Activated naive CD8-positive, alpha-beta T cell treated with anti-CD3 and anti-CD28 coated beads for 36 hours (primary cell): Measurements from ENCODE around the gene VPS54. TPM values are rescaled to one million over a fixed set of nuclear protein-coding genes. Genes with fewer than 3 reads are reported as not detected.
A peak's percentile ranks its signal among the peaks of the same experiment; 100 is the strongest.

Source experiments
- DNase-seq: peaks from one replicate; pipeline ENCODE4 v3.0.0; 2021
- H3K27ac Mint-ChIP-seq: one replicate; pipeline ENCODE4 v1.8.0; 2022; ENCODE audit warnings: mild to moderate bottlenecking, moderate library complexity, mixed read lengths
- H3K27me3 Mint-ChIP-seq: one replicate; pipeline ENCODE4 v1.8.0; 2022; ENCODE audit warnings: mild to moderate bottlenecking, mixed read lengths
- H3K36me3 Mint-ChIP-seq: one replicate; pipeline ENCODE4 v1.8.0; 2021; ENCODE audit warnings: mild to moderate bottlenecking, mixed read lengths
- H3K4me1 Mint-ChIP-seq: one replicate; pipeline ENCODE4 v1.8.0; 2021; ENCODE audit warnings: mixed read lengths
- H3K4me3 Mint-ChIP-seq: one replicate; pipeline ENCODE4 v1.8.0; 2022; ENCODE audit warnings: mild to moderate bottlenecking, moderate library complexity, mixed read lengths
- H3K9me3 Mint-ChIP-seq: one replicate; pipeline ENCODE4 v1.8.0; 2022; ENCODE audit warnings: mixed read lengths
- total RNA-seq, 2 experiments: library from RNA; stranded (reverse); gene quantifications; one replicate each; pipeline ENCODE4 v1.2.3, GENCODE V29; 2021

The VPS54 gene, protein sequence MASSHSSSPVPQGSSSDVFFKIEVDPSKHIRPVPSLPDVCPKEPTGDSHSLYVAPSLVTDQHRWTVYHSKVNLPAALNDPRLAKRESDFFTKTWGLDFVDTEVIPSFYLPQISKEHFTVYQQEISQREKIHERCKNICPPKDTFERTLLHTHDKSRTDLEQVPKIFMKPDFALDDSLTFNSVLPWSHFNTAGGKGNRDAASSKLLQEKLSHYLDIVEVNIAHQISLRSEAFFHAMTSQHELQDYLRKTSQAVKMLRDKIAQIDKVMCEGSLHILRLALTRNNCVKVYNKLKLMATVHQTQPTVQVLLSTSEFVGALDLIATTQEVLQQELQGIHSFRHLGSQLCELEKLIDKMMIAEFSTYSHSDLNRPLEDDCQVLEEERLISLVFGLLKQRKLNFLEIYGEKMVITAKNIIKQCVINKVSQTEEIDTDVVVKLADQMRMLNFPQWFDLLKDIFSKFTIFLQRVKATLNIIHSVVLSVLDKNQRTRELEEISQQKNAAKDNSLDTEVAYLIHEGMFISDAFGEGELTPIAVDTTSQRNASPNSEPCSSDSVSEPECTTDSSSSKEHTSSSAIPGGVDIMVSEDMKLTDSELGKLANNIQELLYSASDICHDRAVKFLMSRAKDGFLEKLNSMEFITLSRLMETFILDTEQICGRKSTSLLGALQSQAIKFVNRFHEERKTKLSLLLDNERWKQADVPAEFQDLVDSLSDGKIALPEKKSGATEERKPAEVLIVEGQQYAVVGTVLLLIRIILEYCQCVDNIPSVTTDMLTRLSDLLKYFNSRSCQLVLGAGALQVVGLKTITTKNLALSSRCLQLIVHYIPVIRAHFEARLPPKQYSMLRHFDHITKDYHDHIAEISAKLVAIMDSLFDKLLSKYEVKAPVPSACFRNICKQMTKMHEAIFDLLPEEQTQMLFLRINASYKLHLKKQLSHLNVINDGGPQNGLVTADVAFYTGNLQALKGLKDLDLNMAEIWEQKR
- total RNA-seq, result 10 to 100 TPM in 1 of 2 experiments, 1 to 10 TPM in 1; 9.2 to 10.1 TPM

DNA sequence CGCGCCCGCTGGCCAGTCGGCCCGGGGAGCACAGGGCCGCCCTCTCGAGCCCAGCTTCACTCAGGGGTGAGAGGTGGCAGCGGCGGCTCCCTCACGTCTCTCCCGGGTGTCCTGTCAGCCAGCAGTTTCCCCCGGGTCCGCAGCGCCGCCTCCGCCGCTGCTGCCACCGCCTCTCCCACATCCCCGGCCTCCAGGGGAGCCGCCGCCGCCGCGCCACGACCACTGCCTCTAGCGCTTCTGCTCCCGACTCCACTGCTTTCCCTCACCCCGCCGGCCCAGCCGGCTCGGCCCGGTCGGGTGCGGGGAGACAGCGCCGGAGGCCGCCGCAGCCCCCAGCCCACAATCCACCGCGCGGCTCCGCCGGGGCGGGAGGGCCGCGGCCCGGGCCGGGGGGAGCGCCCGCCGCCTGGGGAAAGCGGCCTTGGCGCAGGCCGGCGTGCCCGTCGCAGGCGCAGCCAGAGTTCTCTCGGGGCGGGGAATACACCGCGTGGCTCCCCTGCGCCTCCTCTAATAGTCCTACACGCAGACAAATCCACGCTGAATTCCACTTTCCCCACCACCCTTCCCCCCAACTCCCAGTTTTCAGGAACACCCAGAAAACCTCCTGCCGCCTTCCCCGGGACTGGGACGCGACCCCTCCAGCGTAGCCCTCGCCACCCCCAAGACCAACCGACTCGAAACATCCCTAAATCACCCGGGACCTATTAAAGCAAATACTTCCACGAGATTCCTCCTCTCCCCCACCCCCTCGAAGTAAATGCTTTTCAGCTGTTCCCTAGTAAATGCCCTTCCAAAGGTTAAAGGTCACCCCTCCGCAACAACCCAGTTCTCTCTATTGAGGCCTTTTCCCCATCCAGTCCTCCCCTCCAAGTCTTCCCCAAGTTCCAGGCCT, at the start of gene VPS54:
TSS of gene VPS54 (minus strand) at position 346 of the 892 bp plus-strand sequence. CDS start 35,429 bp downstream, outside the sequence.
- peaks cover 12% of the 10 kb centered on the region for H3K36me3 Mint-ChIP-seq
- no peaks in the 10 kb centered on the region for H3K27me3 Mint-ChIP-seq
- H3K9me3 Mint-ChIP-seq, result peaks cover 2% of the 10 kb centered on the region
- peak; percentile 67 for DNase-seq
- peak within 1 kb of the TSS; percentile 98 for H3K27ac Mint-ChIP-seq
- peak within 1 kb of the TSS; percentile 98 for H3K4me3 Mint-ChIP-seq
- peaks cover 41% of the 10 kb centered on the region for H3K4me1 Mint-ChIP-seq

DNA sequence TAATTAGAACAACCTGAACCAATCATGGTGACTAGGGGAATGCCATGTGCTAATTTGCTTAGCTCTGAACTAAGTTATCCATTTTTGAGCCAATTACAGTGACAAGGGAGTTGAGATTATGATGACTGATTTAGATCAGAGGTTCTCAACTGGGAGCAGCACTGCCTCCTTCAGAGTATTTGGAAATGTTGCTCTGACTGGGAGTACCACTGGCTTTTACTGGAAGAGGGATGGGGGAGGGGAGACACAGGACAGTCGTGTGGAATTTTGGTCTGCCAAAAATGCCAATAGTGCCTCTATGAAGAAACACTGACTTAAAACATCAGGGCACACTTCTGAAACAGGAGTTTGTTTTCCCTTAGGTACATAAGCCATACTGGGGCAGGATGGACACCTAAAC, 48.1 kb upstream of the VPS54 start:
- H3K4me3 Mint-ChIP-seq, result no peak overlapping the region
- peaks cover 35% of the 10 kb centered on the region for H3K4me1 Mint-ChIP-seq
- no peak for DNase-seq
- H3K36me3 Mint-ChIP-seq, result peaks cover 3% of the 10 kb centered on the region
- no peaks in the 10 kb centered on the region for H3K27me3 Mint-ChIP-seq
- peaks cover 5% of the 10 kb centered on the region for H3K9me3 Mint-ChIP-seq
- no peak overlapping the region for H3K27ac Mint-ChIP-seq

DNA sequence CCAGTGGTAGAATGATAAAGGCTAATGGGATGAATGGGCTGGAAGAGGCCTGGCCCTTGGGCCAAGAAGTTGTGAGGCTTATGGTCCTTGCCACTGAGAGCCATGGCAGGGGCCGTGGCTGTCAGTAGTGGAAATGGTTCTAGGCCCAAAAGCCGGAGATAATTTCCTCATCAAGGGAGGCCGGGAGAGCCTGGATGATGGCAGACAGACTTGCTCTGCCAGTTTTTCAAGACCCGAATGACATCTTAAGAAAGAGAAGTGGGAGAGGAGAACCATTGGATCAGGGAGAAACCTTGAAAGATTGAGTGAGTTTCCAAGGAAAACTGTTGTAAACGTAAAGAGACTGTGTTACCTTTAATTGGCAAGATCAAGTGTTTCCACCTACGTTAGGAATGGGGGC, 46.3 kb upstream of the VPS54 start:
- H3K36me3 Mint-ChIP-seq, result peaks cover 3% of the 10 kb centered on the region
- DNase-seq, result no peak
- peak overlapping the region; percentile 62 for H3K27ac Mint-ChIP-seq
- peaks cover 5% of the 10 kb centered on the region for H3K9me3 Mint-ChIP-seq
- peaks cover 36% of the 10 kb centered on the region for H3K4me1 Mint-ChIP-seq
- H3K27me3 Mint-ChIP-seq, result no peaks in the 10 kb centered on the region
- no peak overlapping the region for H3K4me3 Mint-ChIP-seq

DNA sequence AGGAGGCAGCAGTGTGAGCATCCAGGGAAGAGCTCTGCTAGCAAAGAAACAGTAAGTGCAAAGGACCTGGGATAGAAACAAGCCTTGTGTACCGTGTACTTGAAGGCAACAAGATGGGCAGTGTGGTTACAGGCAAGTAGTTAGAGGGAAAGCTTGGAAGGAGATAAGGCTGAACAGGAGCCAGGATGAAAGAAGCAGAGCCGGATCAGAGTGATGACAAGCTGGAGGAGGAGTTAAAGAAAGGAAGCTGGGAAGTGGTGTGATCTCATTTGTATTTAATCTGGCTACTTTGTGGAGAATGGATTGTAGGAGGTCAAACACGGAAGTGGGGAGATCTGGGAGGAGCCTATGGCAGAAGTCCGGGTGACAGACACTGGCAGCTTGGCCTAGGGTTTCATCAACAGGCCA, 44.7 kb upstream of the VPS54 start:
- peaks cover 36% of the 10 kb centered on the region for H3K4me1 Mint-ChIP-seq
- DNase-seq, result no peak
- H3K4me3 Mint-ChIP-seq, result no peak overlapping the region
- H3K27me3 Mint-ChIP-seq, result no peaks in the 10 kb centered on the region
- peaks cover 5% of the 10 kb centered on the region for H3K9me3 Mint-ChIP-seq
- peaks cover 3% of the 10 kb centered on the region for H3K36me3 Mint-ChIP-seq
- H3K27ac Mint-ChIP-seq, result peak overlapping the region; percentile 10

DNA sequence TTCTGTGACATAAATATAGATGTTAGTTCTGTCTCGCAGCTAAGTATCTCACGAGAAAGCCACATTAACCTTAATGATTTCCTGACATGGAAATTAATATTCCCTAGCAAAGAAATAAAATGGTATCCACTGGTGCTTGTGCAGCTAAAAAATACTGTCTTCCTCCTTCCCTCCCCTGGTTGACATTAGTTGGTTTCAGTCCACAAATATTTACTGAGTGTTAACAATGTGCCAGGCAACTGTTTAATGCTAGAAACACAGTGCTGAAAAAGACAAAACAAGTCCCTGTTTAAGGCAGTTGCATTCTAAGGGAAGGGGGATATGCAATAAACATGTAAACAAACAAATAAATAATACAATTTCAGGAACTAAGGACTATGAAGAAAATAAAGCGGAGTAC, 44.2 kb upstream of the VPS54 start:
- H3K27ac Mint-ChIP-seq, result no peak overlapping the region

DNA sequence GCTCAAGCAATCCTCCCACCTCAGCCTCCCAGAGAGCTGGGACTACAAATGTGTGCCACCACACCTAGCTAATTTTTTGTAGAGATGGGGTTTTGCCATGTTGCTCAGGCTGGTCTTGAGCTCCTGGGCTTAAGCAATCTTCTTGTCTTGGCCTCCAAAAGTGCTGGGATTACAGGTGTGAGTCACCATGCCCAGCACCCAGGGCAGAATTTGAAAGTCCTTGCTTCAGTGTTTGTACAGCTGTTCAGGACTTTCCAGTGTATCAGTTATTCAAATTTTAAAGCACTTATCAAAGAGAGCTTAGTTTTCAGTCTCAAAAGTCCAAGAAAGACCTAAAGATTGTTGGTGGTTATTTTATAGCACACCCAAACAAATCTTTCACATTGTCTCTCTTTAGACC, 43.6 kb upstream of the VPS54 start:
- Mint-ChIP-seq H3K4me1 (peaks cover 36% of the 10 kb centered on the region), H3K36me3 (peaks cover 3% of the 10 kb centered on the region), H3K27me3 (no peaks in the 10 kb centered on the region), H3K9me3 (peaks cover 5% of the 10 kb centered on the region), H3K27ac (no peak overlapping the region), H3K4me3 (no peak overlapping the region)
- no peak for DNase-seq

More for the DNA sequence above, 44.2 kb upstream of the VPS54 start:
- Mint-ChIP-seq H3K27me3 (no peaks in the 10 kb centered on the region), H3K4me3 (no peak overlapping the region), H3K36me3 (peaks cover 3% of the 10 kb centered on the region), H3K9me3 (peaks cover 5% of the 10 kb centered on the region), H3K4me1 (peaks cover 36% of the 10 kb centered on the region)
- no peak for DNase-seq

DNA sequence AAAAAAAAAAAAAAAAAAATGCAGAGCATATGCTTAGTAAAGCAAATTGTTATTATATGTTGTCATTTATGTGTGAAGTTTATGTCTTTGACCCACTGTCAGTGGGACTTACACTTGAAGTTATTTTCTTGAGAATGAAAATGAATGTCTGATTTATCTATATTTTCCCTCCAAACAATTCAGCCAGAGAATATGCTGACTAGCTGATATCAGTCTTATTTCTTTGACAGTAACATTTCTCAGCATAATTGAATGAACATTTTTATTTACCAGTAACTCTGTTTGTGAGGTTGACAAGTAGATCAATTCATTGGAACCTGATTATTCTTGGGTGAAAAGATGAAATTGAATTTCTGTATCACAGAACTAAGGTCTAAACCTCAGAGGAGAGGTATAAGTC, 40.0 kb upstream of the VPS54 start:
- Mint-ChIP-seq H3K4me3 (no peak overlapping the region), H3K4me1 (peaks cover 28% of the 10 kb centered on the region), H3K27me3 (no peaks in the 10 kb centered on the region), H3K27ac (no peak overlapping the region), H3K9me3 (no peaks in the 10 kb centered on the region), H3K36me3 (no peaks in the 10 kb centered on the region)
- no peak for DNase-seq

DNA sequence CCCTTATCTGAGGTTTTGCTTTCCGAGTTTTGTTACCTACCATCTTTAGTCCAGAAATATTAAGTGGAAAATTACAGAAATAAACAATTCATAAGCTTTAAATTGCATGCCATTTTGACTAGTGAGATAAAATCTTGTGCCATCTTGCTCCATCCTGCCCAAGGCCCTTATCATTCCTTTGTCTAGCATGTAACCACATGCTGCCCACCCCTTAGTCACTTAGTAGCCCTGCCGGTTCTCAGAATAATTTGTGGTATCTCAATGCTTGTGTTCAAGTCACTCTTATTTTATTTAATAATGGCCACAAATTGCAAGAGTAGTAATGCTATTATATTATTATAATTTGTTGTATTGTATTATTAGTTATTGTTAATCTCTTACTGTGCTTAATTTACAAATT, 36.8 kb upstream of the VPS54 start:
- no peaks in the 10 kb centered on the region for H3K27me3 Mint-ChIP-seq
- no peak overlapping the region for H3K27ac Mint-ChIP-seq
- no peaks in the 10 kb centered on the region for H3K36me3 Mint-ChIP-seq
- DNase-seq, result no peak
- peaks cover 33% of the 10 kb centered on the region for H3K4me1 Mint-ChIP-seq
- no peak overlapping the region for H3K4me3 Mint-ChIP-seq
- H3K9me3 Mint-ChIP-seq, result no peaks in the 10 kb centered on the region

DNA sequence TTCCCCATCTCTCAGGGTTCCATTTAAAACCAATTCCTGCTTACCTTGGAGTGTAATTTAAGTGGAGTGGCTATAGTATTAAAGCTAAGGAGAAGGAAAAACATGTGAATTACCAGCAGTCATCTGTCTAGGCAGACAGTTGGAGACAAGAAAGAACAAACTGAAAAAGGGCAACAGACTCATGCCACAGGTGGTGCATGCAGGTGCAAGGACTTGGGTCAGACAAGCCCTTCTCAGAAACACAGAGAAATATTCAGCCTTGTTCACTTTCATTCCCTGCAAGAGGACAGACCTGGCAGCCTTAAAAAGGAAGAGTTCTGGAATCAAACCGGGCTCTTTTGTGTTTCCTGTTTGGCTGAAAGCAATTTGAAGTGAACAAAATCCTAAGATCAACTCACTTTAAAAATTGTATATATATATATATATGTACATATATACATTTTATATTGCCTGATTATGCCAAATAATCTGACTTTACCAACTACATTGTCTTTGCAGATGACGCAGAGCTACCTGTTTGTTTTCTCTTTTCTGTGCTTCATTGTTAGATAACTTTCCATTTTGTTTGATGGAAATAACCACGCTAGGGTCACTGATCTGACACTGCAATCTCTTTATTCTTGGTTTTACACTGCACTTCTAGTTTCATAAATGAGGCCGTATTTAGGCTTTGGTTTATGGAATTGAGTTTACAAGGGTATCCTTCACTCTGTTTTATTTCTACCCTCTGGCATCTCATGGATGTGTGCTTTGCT, 35.1 kb upstream of the VPS54 start:
- Mint-ChIP-seq H3K27ac (no peak overlapping the region), H3K36me3 (no peaks in the 10 kb centered on the region), H3K9me3 (no peaks in the 10 kb centered on the region), H3K4me3 (no peak overlapping the region), H3K4me1 (peaks cover 40% of the 10 kb centered on the region), H3K27me3 (no peaks in the 10 kb centered on the region)
- DNase-seq, result no peak

DNA sequence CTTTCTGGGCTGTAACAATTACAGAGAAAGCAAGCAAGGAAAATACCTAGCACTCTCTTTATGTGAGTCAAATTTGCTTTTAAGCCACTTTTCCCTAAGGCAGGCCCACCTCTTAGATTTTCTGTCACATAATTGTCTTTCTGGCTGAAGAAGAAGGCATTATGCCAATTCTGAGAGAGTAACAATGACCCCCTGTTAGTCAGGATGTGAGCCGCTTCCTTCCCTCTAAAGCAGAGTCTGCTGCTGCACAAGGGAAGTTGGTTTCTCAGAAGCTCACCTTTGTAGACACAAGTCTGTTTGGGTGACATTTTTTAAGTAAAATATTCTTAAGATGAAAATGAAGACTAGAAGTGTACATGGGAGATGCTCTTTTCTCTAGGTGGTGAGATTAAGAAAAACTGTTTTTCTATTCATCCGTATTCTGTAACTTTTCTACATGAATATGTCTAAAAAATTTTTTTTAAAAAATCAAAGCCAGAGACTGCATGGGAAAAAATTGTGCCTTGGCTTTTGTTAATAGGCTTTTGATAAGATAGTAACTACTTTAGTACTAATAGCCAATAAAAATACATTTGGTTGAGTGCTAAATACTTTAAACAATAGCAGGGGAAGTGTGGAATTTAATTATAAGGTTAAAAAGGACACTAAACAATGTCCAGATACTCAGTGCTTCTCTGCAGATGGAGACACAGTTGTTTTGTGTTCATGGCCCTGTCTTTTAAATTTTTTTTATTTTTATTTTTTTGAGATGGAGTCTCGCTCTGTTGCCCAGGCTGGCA, 33.4 kb upstream of the VPS54 start:
- no peak overlapping the region for H3K4me3 Mint-ChIP-seq
- H3K9me3 Mint-ChIP-seq, result no peaks in the 10 kb centered on the region
- DNase-seq, result no peak
- H3K27ac Mint-ChIP-seq, result no peak overlapping the region
- H3K36me3 Mint-ChIP-seq, result no peaks in the 10 kb centered on the region
- H3K27me3 Mint-ChIP-seq, result no peaks in the 10 kb centered on the region
- peaks cover 40% of the 10 kb centered on the region for H3K4me1 Mint-ChIP-seq

DNA sequence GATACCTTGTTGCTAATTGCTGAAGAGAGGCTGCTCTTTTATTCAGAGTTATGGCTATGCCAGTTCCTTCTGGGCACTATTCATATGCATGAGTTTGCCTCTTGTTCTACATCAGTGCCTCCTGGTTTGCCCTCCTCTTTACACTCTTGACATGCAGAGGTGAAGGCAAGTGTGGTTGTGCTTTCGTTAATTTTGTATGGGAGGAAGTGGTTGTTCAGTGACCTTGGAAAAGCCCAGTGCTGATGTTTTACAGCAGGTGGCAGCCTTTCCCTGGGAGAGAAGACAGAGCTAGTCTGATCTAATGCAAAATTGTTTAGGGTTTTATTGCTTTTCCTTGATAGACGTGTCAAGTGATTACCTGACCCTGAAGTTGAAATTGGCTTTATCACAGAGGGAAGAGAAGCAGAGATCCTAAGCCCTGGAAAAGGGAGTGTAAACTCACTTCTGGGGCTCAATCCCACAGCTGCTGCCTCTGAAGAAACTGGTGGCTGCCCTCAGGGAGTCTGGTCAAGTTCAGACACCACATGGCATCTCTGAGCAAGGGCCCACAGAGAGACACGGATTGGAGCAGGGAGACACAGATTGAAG, 30.5 kb upstream of the VPS54 start:
- Mint-ChIP-seq H3K4me3 (no peak overlapping the region), H3K9me3 (no peaks in the 10 kb centered on the region), H3K27me3 (no peaks in the 10 kb centered on the region), H3K4me1 (peaks cover 35% of the 10 kb centered on the region), H3K27ac (peak overlapping the region; percentile 49), H3K36me3 (no peaks in the 10 kb centered on the region)
- peak; percentile 57 for DNase-seq

DNA sequence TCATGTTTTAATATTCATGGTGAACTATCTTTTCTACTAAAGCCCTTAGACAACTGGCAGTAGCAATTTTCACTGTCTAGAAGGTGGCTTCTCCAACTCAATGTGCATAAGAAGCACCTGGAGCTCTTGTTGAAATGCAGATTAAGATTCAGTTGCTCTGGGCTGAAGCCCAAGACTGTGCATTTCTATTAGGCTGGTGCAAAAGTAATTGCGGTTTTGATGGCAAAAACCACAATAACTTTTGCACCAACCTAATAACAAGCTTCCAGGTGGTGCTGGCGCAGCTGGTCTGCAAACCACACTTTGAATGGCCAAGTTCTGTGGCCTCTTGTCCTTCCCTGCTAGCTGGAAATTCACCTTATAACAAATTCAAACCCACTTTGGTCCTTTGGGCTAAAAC, 26.7 kb upstream of the VPS54 start:
- H3K27ac Mint-ChIP-seq, result no peak overlapping the region
- H3K36me3 Mint-ChIP-seq, result no peaks in the 10 kb centered on the region
- H3K4me3 Mint-ChIP-seq, result no peak overlapping the region
- no peaks in the 10 kb centered on the region for H3K27me3 Mint-ChIP-seq
- H3K9me3 Mint-ChIP-seq, result no peaks in the 10 kb centered on the region
- peaks cover 7% of the 10 kb centered on the region for H3K4me1 Mint-ChIP-seq
- no peak for DNase-seq

DNA sequence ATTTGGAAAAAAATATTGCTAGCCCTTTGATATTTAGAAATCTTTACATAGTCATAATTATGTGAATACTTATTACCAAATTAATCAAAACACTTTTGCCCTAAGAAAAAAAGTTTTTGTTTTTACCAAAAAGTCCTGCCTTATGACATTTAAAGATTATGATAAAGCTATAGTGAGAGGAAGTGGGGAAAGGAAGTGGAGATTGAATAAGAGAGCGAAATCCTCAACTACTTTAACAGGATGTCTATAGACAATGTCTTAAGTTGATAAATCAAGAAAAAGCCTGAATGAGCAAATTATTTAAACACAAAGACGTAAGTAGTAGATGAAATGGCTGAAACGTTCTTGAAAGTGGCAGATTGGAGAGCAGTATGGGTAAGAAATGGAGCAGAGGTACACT, 20.9 kb upstream of the VPS54 start:
- Mint-ChIP-seq H3K4me1 (peaks cover 27% of the 10 kb centered on the region), H3K4me3 (peak overlapping the region; percentile 16), H3K36me3 (peaks cover under 1% of the 10 kb centered on the region), H3K27ac (peak overlapping the region; percentile 46), H3K27me3 (no peaks in the 10 kb centered on the region), H3K9me3 (peaks cover under 1% of the 10 kb centered on the region)
- no peak for DNase-seq
